HG03457 (cell line): ENCODE measurements around the gene CSNK2A1.

ENCODE experiments used
- ATAC-seq: cut with Tn5 transposase; IDR thresholded peaks from one replicate; pipeline ENCODE4 v1.9.1; 2021; ENCODE audit warnings: moderate number of reproducible peaks; ENCODE audit not compliant: unreplicated experiment

Gene CSNK2A1

GRCh38 chr20:433300-433975, 110.2 kb downstream of the CSNK2A1 start:
- peak; percentile 64 for ATAC-seq

GRCh38 chr20:432677-433299, 110.8 kb downstream of the CSNK2A1 start:
- ATAC-seq: no peak

GRCh38 chr20:432208-432607, 111.4 kb downstream of the CSNK2A1 start:
- no peak for ATAC-seq

GRCh38 chr20:431012-431904, 112.3 kb downstream of the CSNK2A1 start:
- ATAC-seq: no peak

GRCh38 chr20:430091-430999, 113.2 kb downstream of the CSNK2A1 start:
- ATAC-seq: no peak

- no peak for ATAC-seq
Observed at GRCh38 chr20:428658-429200, 114.9 kb downstream of the CSNK2A1 start.

GRCh38 chr20:427849-428657, 115.5 kb downstream of the CSNK2A1 start:
- no peak for ATAC-seq

GRCh38 chr20:427401-427800, 116.2 kb downstream of the CSNK2A1 start:
- ATAC-seq: no peak

GRCh38 chr20:426566-426965, 117.0 kb downstream of the CSNK2A1 start:
- no peak for ATAC-seq
